Tibial nerve (tissue), 4 donors: ENCODE data around the gene WDR73. TPM values are rescaled to one million over a fixed set of nuclear protein-coding genes. Genes with fewer than 3 reads are reported as not detected.

Source experiments
- DNase-seq, 2 donors: peaks; one replicate each; pipeline ENCODE4 v3.0.0-alpha.2; 2019; ENCODE audit warnings: low spot score in 2 of 2
- H3K27ac ChIP-seq, 4 donors: fragments of 200-600 bp; sonication (generic) in 3 of 4; one replicate each; pipeline ENCODE4 v1.5.1; 2017 to 2019; ENCODE audit warnings: mild to moderate bottlenecking in 1 of 4
- H3K27me3 ChIP-seq, 2 donors: fragments of 200-600 bp; sonication (generic) in 1 of 2; one replicate each; pipeline versions ENCODE4 v1.5.1 to v1.6.0; 2017 to 2019
- H3K36me3 ChIP-seq, 3 donors: fragments of 200-600 bp; sonication (generic); one replicate each; pipeline ENCODE4 v1.5.1; 2018 to 2019
- H3K4me1 ChIP-seq, 4 donors: fragments of 200-600 bp; sonication (generic) in 3 of 4; one replicate each; pipeline ENCODE4 v1.5.1; 2017 to 2019
- H3K4me3 ChIP-seq, 4 donors: fragments of 200-600 bp; sonication (generic) in 3 of 4; one replicate each; pipeline ENCODE4 v1.5.1; 2017 to 2019; ENCODE audit warnings: mild to moderate bottlenecking in 1 of 4, moderate library complexity in 1 of 4
- H3K9me3 ChIP-seq, 4 donors: fragments of 200-600 bp; sonication (generic) in 3 of 4; one replicate each; pipeline ENCODE4 v1.5.1; 2017 to 2019
- CTCF ChIP-seq, 5 experiments: fragments of 200-600 bp in 3 of 5; fragments of 450-650 bp in 2 of 5; sonication (generic) in 3 of 5; IDR thresholded peaks; one replicate each; pipeline ENCODE4 v1.5.1; 2016 to 2019; ENCODE audit warnings: antibody characterized with exemption in 5 of 5, mild to moderate bottlenecking in 3 of 5, moderate library complexity in 2 of 5
- EP300 ChIP-seq, 2 donors: sonication (generic); formaldehyde crosslinking; IDR thresholded peaks; one replicate each; pipeline ENCODE4 v1.6.1; 2017; ENCODE audit warnings: antibody characterized with exemption in 2 of 2, mild to moderate bottlenecking in 1 of 2
- POLR2A ChIP-seq, 2 donors: fragments of 450-650 bp; IDR thresholded peaks; one replicate each; pipeline ENCODE4 v1.6.1; 2017; ENCODE audit warnings: antibody characterized with exemption in 2 of 2, mild to moderate bottlenecking in 2 of 2, moderate library complexity in 2 of 2
- WGBS, 2 donors: methylation state at CpG; one replicate each; pipeline ENCODE4 v1.1.5; 2018; 5-methylcytosine and 5-hydroxymethylcytosine counted together
- total RNA-seq, 4 donors: library from RNA; depleted of rRNA; stranded (reverse); fragments of >200 nt; gene quantifications; one replicate each; pipeline ENCODE4 v1.1.0, GENCODE V29; 2016

WDR73 gene
- total RNA-seq, 4 donors from 2014 or later, result 19.7 to 40.2 (median 32.3) TPM

GRCh38 chr15:84597296-84597695 lies 56.8 kb downstream of the WDR73 start:
- TF ChIP-seq EP300 (IDR thresholded peaks at IDR 0.05) (no peak), CTCF (IDR thresholded peaks at IDR 0.05) (no peak), POLR2A (IDR thresholded peaks at IDR 0.05) (no peak)
- Histone ChIP-seq H3K27ac (no peak overlapping the region), H3K36me3 (no peaks in the 10 kb centered on the region), H3K4me1 (peaks cover 0 to 36% (median 18%) of the 10 kb centered on the region in 4 donors), H3K27me3 (no peaks in the 10 kb centered on the region), H3K9me3 (no peaks in the 10 kb centered on the region), H3K4me3 (no peak overlapping the region)
- no peak for DNase-seq
- WGBS, 2 donors, result 65 to 73% methylated on average over 3 of the region's 3 CpGs

- peaks cover 0 to 25% (median 15%) of the 10 kb centered on the region in 4 donors for H3K4me1 ChIP-seq
- WGBS, 2 donors, result 82 to 83% methylated on average over 2 of the region's 2 CpGs
- TF ChIP-seq EP300 (IDR thresholded peaks at IDR 0.05) (no peak), CTCF (IDR thresholded peaks at IDR 0.05) (no peak), POLR2A (IDR thresholded peaks at IDR 0.05) (no peak)
- H3K9me3 ChIP-seq, result no peaks in the 10 kb centered on the region
- no peak for DNase-seq
- H3K36me3 ChIP-seq, result no peaks in the 10 kb centered on the region
- no peak overlapping the region for H3K4me3 ChIP-seq
- no peaks in the 10 kb centered on the region for H3K27me3 ChIP-seq
- H3K27ac ChIP-seq, result no peak overlapping the region
Measured at GRCh38 chr15:84595660-84596059, 58.4 kb downstream of the WDR73 start.

GRCh38 chr15:84594617-84595290 lies 59.3 kb downstream of the WDR73 start:
- TF ChIP-seq POLR2A (IDR thresholded peaks at IDR 0.05) (no peak), CTCF (IDR thresholded peaks at IDR 0.05) (no peak), EP300 (IDR thresholded peaks at IDR 0.05) (no peak)
- peaks cover 0 to 20% (median 13%) of the 10 kb centered on the region in 4 donors for H3K4me1 ChIP-seq
- H3K9me3 ChIP-seq, result no peaks in the 10 kb centered on the region
- no peak for DNase-seq
- no peak overlapping the region for H3K4me3 ChIP-seq
- H3K36me3 ChIP-seq, result no peaks in the 10 kb centered on the region
- H3K27ac ChIP-seq, result no peak overlapping the region
- WGBS, 2 donors, result 66 to 86% methylated on average over 3 of the region's 3 CpGs
- H3K27me3 ChIP-seq, result no peaks in the 10 kb centered on the region

GRCh38 chr15:84591815-84592214 lies 62.3 kb downstream of the WDR73 start:
- H3K4me1 ChIP-seq, result peaks cover 0 to 9% (median 0%) of the 10 kb centered on the region in 4 donors
- H3K4me3 ChIP-seq, result no peak overlapping the region
- H3K9me3 ChIP-seq, result no peaks in the 10 kb centered on the region
- H3K27ac ChIP-seq, result no peak overlapping the region
- WGBS, 2 donors, result 94 to 100% methylated on average over 1 of the region's 1 CpG
- TF ChIP-seq POLR2A (IDR thresholded peaks at IDR 0.05) (no peak), CTCF (IDR thresholded peaks at IDR 0.05) (no peak), EP300 (IDR thresholded peaks at IDR 0.05) (no peak)
- H3K36me3 ChIP-seq, result no peaks in the 10 kb centered on the region
- no peaks in the 10 kb centered on the region for H3K27me3 ChIP-seq
- DNase-seq, result no peak

- Histone ChIP-seq H3K27ac (no peak overlapping the region), H3K9me3 (no peaks in the 10 kb centered on the region), H3K27me3 (no peaks in the 10 kb centered on the region), H3K4me1 (peaks cover 0 to 9% (median 0%) of the 10 kb centered on the region in 4 donors), H3K4me3 (no peak overlapping the region), H3K36me3 (no peaks in the 10 kb centered on the region)
- 64 to 66% methylated on average over 2 of the region's 2 CpGs for WGBS, 2 donors
- TF ChIP-seq POLR2A (IDR thresholded peaks at IDR 0.05), result no peak
- no peak for TF ChIP-seq EP300 (IDR thresholded peaks at IDR 0.05)
- TF ChIP-seq CTCF (IDR thresholded peaks at IDR 0.05), result no peak
- DNase-seq, result no peak
Measured at GRCh38 chr15:84590406-84590805, 63.7 kb downstream of the WDR73 start.

Other genes with a start within 250 kb of the WDR73 start
- 1 to 10 TPM; 4.1 to 7.2 (median 5.2) TPM for gene ZSCAN2, start 53.3 kb downstream of the WDR73 start, total RNA-seq
- 100 to 1,000 TPM in 1 of 4 donors, 10 to 100 TPM in 3; 27.3 to 157 (median 68.0) TPM for gene NMB, start 3.9 kb upstream of the WDR73 start, total RNA-seq
- 100 to 1,000 TPM in 3 of 4 donors, 10 to 100 TPM in 1; 88.2 to 132 (median 119) TPM for gene SEC11A, start 61.9 kb upstream of the WDR73 start, total RNA-seq
- 10 to 100 TPM; 21.6 to 36.3 (median 32.6) TPM for gene ZNF592, start 94.3 kb upstream of the WDR73 start, total RNA-seq
- gene ALPK3, start 163.1 kb upstream of the WDR73 start, total RNA-seq, result 1 to 10 TPM; 2.4 to 7.1 (median 4.7) TPM
- under 1 TPM in 2 of 4 donors, not detected in 2; 0.22 to 0.42 TPM for gene SLC28A1, start 230.4 kb upstream of the WDR73 start, total RNA-seq